SK-N-SH treated with all-trans-retinoic acid at 6 μM for 48 hours (cell line): ENCODE data around the gene DCDC2C.

ENCODE experiments used
- ATAC-seq: fragments of 200-7000 bp; cut with Tn5 transposase; 3 replicates; pipeline ENCODE4 v1.9.1; 2020; ENCODE audit warnings: mild to moderate bottlenecking, moderate library complexity
- ARNTL ChIP-seq: fragments of 450-650 bp; formaldehyde crosslinking; IDR thresholded peaks from 2 replicates; pipeline ENCODE4 v1.5.0; 2020; ENCODE audit warnings: low read depth, mild to moderate bottlenecking, moderate library complexity, borderline replicate concordance
- BACH2 ChIP-seq: fragments of 250-450 bp; sonication (Bioruptor Pico); IDR thresholded peaks from 2 replicates; pipeline ENCODE4 v1.9.0; 2021; ENCODE audit warnings: mild to moderate bottlenecking, borderline replicate concordance
- CSDC2 ChIP-seq: fragments of 250-450 bp; sonication (Bioruptor Pico); IDR thresholded peaks from 2 replicates; pipeline ENCODE4 v1.5.0; 2020; ENCODE audit warnings: mild to moderate bottlenecking, moderate library complexity
- CSRNP3 ChIP-seq: fragments of 250-450 bp; sonication (Bioruptor Pico); IDR thresholded peaks from 2 replicates; pipeline ENCODE4 v1.5.1; 2021; ENCODE audit warnings: mild to moderate bottlenecking, moderate library complexity
- ESRRG ChIP-seq: fragments of 250-450 bp; sonication (Bioruptor Pico); IDR thresholded peaks from 2 replicates; pipeline ENCODE4 v1.6.1; 2021; ENCODE audit warnings: mild to moderate bottlenecking
- GLIS3 ChIP-seq: fragments of 250-450 bp; sonication (Bioruptor Pico); IDR thresholded peaks from 2 replicates; pipeline ENCODE4 v1.5.0; 2020; ENCODE audit warnings: mild to moderate bottlenecking, moderate library complexity
- ISL1 ChIP-seq: fragments of 250-450 bp; sonication (Bioruptor Pico); IDR thresholded peaks from 2 replicates; pipeline ENCODE4 v2.1.2; 2022; ENCODE audit warnings: mild to moderate bottlenecking, moderate library complexity
- OSR1 ChIP-seq: fragments of 250-450 bp; sonication (Bioruptor Pico); IDR thresholded peaks from 2 replicates; pipeline ENCODE4 v1.8.0; 2022; ENCODE audit warnings: moderate library complexity, mild to moderate bottlenecking, inconsistent platforms
- POU6F1 ChIP-seq: fragments of 250-450 bp; sonication (Bioruptor Pico); IDR thresholded peaks from 2 replicates; pipeline ENCODE4 v1.8.0; 2021; ENCODE audit warnings: low read depth, mild to moderate bottlenecking, moderate library complexity, borderline replicate concordance
- PPARA ChIP-seq: fragments of 250-450 bp; sonication (Bioruptor Pico); IDR thresholded peaks from 2 replicates; pipeline ENCODE4 v1.5.0; 2020; ENCODE audit warnings: mild to moderate bottlenecking, borderline replicate concordance
- RARB ChIP-seq: fragments of 250-450 bp; sonication (Bioruptor Pico); IDR thresholded peaks from 2 replicates; pipeline ENCODE4 v1.8.0; 2021; ENCODE audit warnings: mild to moderate bottlenecking, moderate library complexity
- SNAI2 ChIP-seq: fragments of 250-450 bp; sonication (Bioruptor Pico); IDR thresholded peaks from 2 replicates; pipeline ENCODE4 v1.5.0; 2020; ENCODE audit warnings: mild to moderate bottlenecking, moderate library complexity
- TCF4 ChIP-seq: fragments of 250-450 bp; sonication (Bioruptor Pico); IDR thresholded peaks from 2 replicates; pipeline ENCODE4 v1.8.0; 2021; ENCODE audit warnings: mild to moderate bottlenecking, moderate library complexity, borderline replicate concordance
- TOX ChIP-seq: fragments of 250-450 bp; sonication (Bioruptor Pico); IDR thresholded peaks from 2 replicates; pipeline ENCODE4 v1.8.0; 2021; ENCODE audit warnings: mild to moderate bottlenecking, moderate library complexity, borderline replicate concordance
- TSHZ2 ChIP-seq: fragments of 250-450 bp; sonication (Bioruptor Pico); IDR thresholded peaks from 2 replicates; pipeline ENCODE4 v1.5.0; 2020; ENCODE audit warnings: mild to moderate bottlenecking, moderate library complexity
- ZC3H10 ChIP-seq: fragments of 250-450 bp; sonication (Bioruptor Pico); IDR thresholded peaks from 2 replicates; pipeline ENCODE4 v1.5.1; 2021; ENCODE audit warnings: mild to moderate bottlenecking, moderate library complexity
- ZFP3 ChIP-seq: fragments of 250-450 bp; sonication (Bioruptor Pico); IDR thresholded peaks from 2 replicates; pipeline ENCODE4 v1.5.0; 2020; ENCODE audit warnings: mild to moderate bottlenecking, moderate library complexity
- ZFP30 ChIP-seq: fragments of 450-650 bp; formaldehyde crosslinking; IDR thresholded peaks from 2 replicates; pipeline ENCODE4 v1.5.0; 2022; ENCODE audit warnings: mild to moderate bottlenecking, moderate library complexity
- ZNF565 ChIP-seq: fragments of 450-650 bp; formaldehyde crosslinking; conservative IDR thresholded peaks from 2 replicates; pipeline ENCODE4 v1.5.0; 2020; ENCODE audit warnings: low read depth, mild to moderate bottlenecking, moderate library complexity
- ZNF70 ChIP-seq: fragments of 450-650 bp; formaldehyde crosslinking; IDR thresholded peaks from 2 replicates; pipeline ENCODE4 v1.5.0; 2020; ENCODE audit warnings: mild to moderate bottlenecking, moderate library complexity
- ZNF8 ChIP-seq: fragments of 450-650 bp; formaldehyde crosslinking; IDR thresholded peaks from 2 replicates; pipeline ENCODE4 v1.5.0; 2020; ENCODE audit warnings: mild to moderate bottlenecking, moderate library complexity
- TF ChIP-seq, protein P1 (sequence below): fragments of 250-450 bp; sonication (Bioruptor Pico); IDR thresholded peaks from 2 replicates; pipeline ENCODE4 v1.5.1; 2020; ENCODE audit warnings: low read depth, mild to moderate bottlenecking, moderate library complexity
- TF ChIP-seq, protein P2 (sequence below): fragments of 250-450 bp; sonication (Bioruptor Pico); IDR thresholded peaks from 2 replicates; pipeline ENCODE4 v1.8.0; 2020; ENCODE audit warnings: mild to moderate bottlenecking, moderate library complexity, borderline replicate concordance

Gene DCDC2C

DNA sequence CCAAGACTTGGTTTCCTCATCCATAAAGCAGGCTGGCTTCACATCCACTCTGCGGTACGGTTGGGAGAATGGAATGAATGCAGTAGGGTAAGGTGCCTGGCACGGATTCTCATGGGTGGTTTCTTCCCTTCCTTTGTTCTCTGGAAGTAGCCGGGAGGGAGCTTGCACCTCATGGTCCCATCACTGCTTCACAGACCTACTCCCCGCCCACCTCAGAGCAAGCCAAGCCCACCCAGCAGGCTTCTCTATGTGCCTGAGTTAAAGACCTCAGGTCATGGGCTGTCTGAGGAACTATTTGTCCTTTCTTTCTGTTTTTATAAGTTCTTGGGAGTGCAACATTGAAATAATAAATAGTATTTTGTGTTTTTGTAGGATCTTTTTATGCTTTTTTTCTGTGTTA lies 3.5 kb downstream of the DCDC2C start:
- no peak for ATAC-seq
- TF ChIP-seq TSHZ2 (CRISPR knock-in tag) (no peak), OSR1 (CRISPR knock-in tag) (no peak), ZNF70 (CRISPR knock-in tag) (no peak), ZFP3 (CRISPR knock-in tag) (no peak), CSRNP3 (CRISPR knock-in tag) (no peak), TOX (CRISPR knock-in tag) (no peak), ZNF565 (CRISPR knock-in tag) (no peak), ARNTL (CRISPR knock-in tag) (no peak), PPARA (no peak), ISL1 (CRISPR knock-in tag) (no peak), POU6F1 (CRISPR knock-in tag) (no peak), CSDC2 (no peak), ESRRG (CRISPR knock-in tag) (no peak), ZFP30 (no peak), TCF4 (CRISPR knock-in tag) (no peak), ZNF8 (CRISPR knock-in tag) (no peak)
- TF ChIP-seq, protein P1, sequence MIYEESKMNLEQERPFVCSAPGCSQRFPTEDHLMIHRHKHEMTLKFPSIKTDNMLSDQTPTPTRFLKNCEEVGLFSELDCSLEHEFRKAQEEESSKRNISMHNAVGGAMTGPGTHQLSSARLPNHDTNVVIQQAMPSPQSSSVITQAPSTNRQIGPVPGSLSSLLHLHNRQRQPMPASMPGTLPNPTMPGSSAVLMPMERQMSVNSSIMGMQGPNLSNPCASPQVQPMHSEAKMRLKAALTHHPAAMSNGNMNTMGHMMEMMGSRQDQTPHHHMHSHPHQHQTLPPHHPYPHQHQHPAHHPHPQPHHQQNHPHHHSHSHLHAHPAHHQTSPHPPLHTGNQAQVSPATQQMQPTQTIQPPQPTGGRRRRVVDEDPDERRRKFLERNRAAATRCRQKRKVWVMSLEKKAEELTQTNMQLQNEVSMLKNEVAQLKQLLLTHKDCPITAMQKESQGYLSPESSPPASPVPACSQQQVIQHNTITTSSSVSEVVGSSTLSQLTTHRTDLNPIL (CRISPR knock-in tag) = no peak
- TF ChIP-seq, protein P2, sequence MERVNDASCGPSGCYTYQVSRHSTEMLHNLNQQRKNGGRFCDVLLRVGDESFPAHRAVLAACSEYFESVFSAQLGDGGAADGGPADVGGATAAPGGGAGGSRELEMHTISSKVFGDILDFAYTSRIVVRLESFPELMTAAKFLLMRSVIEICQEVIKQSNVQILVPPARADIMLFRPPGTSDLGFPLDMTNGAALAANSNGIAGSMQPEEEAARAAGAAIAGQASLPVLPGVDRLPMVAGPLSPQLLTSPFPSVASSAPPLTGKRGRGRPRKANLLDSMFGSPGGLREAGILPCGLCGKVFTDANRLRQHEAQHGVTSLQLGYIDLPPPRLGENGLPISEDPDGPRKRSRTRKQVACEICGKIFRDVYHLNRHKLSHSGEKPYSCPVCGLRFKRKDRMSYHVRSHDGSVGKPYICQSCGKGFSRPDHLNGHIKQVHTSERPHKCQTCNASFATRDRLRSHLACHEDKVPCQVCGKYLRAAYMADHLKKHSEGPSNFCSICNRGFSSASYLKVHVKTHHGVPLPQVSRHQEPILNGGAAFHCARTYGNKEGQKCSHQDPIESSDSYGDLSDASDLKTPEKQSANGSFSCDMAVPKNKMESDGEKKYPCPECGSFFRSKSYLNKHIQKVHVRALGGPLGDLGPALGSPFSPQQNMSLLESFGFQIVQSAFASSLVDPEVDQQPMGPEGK (CRISPR knock-in tag) = no peak

DNA sequence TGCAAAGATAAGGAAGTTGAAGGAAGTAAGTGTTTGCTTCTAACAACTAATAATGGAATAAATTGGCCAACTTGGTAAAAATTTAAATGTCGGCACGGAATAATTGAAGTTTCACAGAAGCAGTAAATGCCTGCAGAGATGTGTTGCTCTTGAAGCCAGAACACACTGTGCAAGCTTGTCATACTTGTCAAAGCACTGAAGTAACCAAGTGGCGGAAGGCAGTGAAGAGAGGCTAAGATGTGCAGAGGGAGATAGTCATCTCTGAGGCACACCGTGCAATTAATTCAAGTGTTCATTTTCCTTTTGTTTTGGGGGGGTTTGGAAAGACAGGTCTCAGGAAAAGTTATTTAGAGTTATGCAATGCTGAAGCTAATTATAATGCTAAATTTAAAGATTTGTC lies 5.2 kb downstream of the DCDC2C start:
- TF ChIP-seq ZNF8 (CRISPR knock-in tag) (no peak), TSHZ2 (CRISPR knock-in tag) (no peak), OSR1 (CRISPR knock-in tag) (no peak), CSDC2 (no peak), ZFP3 (CRISPR knock-in tag) (no peak), ISL1 (CRISPR knock-in tag) (no peak), CSRNP3 (CRISPR knock-in tag) (no peak), ARNTL (CRISPR knock-in tag) (no peak), RARB (CRISPR knock-in tag) (no peak), ZNF70 (CRISPR knock-in tag) (no peak), ZC3H10 (CRISPR knock-in tag) (no peak), BACH2 (CRISPR knock-in tag) (no peak), GLIS3 (CRISPR knock-in tag) (no peak), ZNF565 (CRISPR knock-in tag) (no peak), SNAI2 (no peak), ZFP30 (no peak), ESRRG (CRISPR knock-in tag) (no peak), POU6F1 (CRISPR knock-in tag) (no peak)
- ATAC-seq = no peak
